ENCODE results near the gene DUSP28. TPM values are rescaled to one million over a fixed set of nuclear protein-coding genes. Genes with fewer than 3 reads are reported as not detected.
"Not testable (repeated sequence)": the region's sequence is repeated elsewhere in the genome, so short reads cannot be mapped to it uniquely, and the experiment has no call there.

The DUSP28 gene
- total RNA-seq, 1 donor from 2014 or later = 8.6 TPM

GRCh38 chr2:240531038-240531437, 29.1 kb upstream of the DUSP28 start:
- no peak overlapping the region for H3K4me3 Mint-ChIP-seq
- no peak for DNase-seq (ENCODE audit: low spot score)
- H3K9me3 Mint-ChIP-seq = peaks cover 59% of the 10 kb centered on the region
- H3K4me1 Mint-ChIP-seq (ENCODE audit: low read depth) = no peaks in the 10 kb centered on the region
- H3K27ac Mint-ChIP-seq = no peak overlapping the region
- intact Hi-C loops (cut with micrococcal nuclease) = no loop called here
- peaks cover 49% of the 10 kb centered on the region for H3K36me3 Mint-ChIP-seq (ENCODE audit: low read depth)
- no peaks in the 10 kb centered on the region for H3K27me3 Mint-ChIP-seq (ENCODE audit: insufficient read depth)

DNA sequence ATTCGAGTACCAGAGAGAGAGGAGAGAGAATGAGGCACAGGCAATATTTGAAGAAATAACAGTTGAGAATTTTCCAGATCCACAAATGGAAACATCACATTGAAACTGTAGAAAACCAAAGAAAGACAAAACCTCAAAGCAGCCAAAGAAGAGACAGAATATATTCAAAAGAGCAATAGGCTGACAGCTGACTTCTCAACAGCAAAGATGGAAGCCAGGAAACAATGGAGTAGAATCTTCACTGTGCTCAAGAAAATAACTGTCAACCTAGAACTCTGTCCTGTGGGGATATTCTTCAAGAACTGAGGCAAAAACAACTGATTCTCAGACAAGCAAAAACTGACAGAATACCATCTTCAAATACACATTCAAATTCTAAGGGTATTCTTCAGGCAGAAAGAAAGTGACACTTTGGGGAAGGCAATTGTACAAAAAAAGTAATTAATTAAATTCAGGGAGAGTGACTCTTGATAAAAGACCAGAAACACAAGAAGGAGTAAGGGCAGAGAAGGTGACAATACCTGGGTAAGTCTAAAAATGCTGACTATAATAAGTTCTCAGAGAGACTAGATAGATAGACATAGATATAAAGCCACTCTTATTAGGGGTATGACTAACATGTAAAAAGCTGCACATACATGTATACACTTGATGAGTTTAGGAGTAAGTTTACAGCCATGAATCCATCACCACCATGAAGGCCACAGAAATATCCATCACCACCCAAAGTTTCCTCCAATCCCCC, 28.0 kb upstream of the DUSP28 start:
- Mint-ChIP-seq H3K4me3 (no peak overlapping the region), H3K27me3 (ENCODE audit: insufficient read depth) (no peaks in the 10 kb centered on the region), H3K27ac (no peak overlapping the region), H3K36me3 (ENCODE audit: low read depth) (peaks cover 45% of the 10 kb centered on the region), H3K9me3 (peaks cover 50% of the 10 kb centered on the region), H3K4me1 (ENCODE audit: low read depth) (no peaks in the 10 kb centered on the region)
- DNase-seq (ENCODE audit: low spot score) = no peak
- intact Hi-C loops (cut with micrococcal nuclease) = no loop called here

DNA sequence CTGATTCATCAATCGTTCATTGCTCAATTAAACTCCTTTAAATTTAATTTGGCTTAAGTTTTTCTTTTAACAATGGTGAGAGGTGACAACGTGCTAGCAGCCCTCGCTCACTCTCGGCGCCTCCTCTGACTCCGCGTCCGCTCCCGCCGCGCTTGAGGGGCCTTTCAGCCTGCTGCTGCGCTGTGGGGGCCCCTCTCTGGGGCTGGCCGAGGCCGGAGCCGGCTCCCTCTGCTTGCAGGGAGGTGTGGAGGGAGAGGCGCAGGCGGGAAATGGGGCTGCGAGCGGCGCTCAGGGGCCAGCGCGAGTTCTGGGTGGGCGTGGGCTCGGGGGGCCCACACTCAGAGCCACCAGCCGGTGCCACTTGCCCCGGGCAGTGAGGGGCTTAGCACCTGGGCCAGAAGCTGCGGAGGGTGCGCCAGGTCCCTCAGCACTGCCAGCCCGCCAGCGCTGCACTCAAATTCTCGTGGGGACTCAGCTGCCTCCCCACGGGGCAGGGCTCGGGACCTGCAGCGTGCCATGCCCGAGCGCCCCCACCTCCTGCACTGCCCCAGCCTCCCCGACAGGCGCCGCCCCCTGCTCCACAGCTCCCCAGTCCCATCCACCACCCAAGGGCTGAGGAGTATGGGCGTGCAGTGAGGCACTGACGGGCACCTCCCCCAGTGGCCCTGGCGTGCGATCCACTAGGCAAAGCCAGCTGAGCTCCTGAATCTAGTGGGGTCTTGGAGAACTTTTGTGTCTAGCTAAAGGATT, 22.0 kb upstream of the DUSP28 start:
- Mint-ChIP-seq H3K4me1 (ENCODE audit: low read depth) (no peaks in the 10 kb centered on the region), H3K27me3 (ENCODE audit: insufficient read depth) (no peaks in the 10 kb centered on the region), H3K4me3 (no peak overlapping the region), H3K36me3 (ENCODE audit: low read depth) (peaks cover 37% of the 10 kb centered on the region), H3K27ac (no peak overlapping the region), H3K9me3 (peaks cover 12% of the 10 kb centered on the region)
- DNase-seq (ENCODE audit: low spot score) = no peak
- intact Hi-C loops (cut with micrococcal nuclease) = no loop called here

- not testable (repeated sequence) for H3K4me1 Mint-ChIP-seq (ENCODE audit: low read depth); H3K4me3 Mint-ChIP-seq
Measured at GRCh38 chr2:240539101-240539500, 21.1 kb upstream of the DUSP28 start.

GRCh38 chr2:240539906-240540305, 20.3 kb upstream of the DUSP28 start:
- Mint-ChIP-seq H3K4me1 (ENCODE audit: low read depth) (no peaks in the 10 kb centered on the region), H3K9me3 (peaks cover 5% of the 10 kb centered on the region), H3K36me3 (ENCODE audit: low read depth) (peaks cover 38% of the 10 kb centered on the region), H3K4me3 (no peak overlapping the region), H3K27ac (no peak overlapping the region), H3K27me3 (ENCODE audit: insufficient read depth) (no peaks in the 10 kb centered on the region)
- intact Hi-C loops (cut with micrococcal nuclease) = no loop called here
- no peak for DNase-seq (ENCODE audit: low spot score)

More at GRCh38 chr2:240539101-240539500, 21.1 kb upstream of the DUSP28 start:
- H3K27ac Mint-ChIP-seq; DNase-seq (ENCODE audit: low spot score); intact Hi-C loops (cut with micrococcal nuclease); H3K27me3 Mint-ChIP-seq (ENCODE audit: insufficient read depth); H3K9me3 Mint-ChIP-seq: not testable (repeated sequence)
- H3K36me3 Mint-ChIP-seq (ENCODE audit: low read depth) = peaks cover 35% of the 10 kb centered on the region

DNA sequence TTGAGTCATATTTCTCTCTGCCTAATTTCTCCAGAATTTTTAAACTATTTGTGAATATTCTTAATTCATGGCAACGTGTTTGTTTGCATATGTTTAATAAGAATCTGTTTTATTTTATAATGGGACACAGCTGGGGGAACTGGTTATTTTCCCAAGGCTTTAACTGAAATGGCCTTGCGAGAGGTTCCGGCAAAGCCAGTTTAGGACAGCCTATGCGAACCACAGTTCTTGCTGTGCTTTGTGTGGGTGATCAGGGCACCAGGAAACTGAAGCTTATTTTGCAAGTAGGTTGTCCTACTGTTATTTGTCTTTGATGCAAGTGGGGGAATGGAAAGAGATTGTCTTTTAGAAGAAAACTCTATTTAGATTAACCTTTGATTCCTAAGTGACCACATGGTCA, 8.9 kb upstream of the DUSP28 start:
- intact Hi-C loops (cut with micrococcal nuclease) = no loop called here
- H3K9me3 Mint-ChIP-seq = peaks cover 14% of the 10 kb centered on the region
- H3K27ac Mint-ChIP-seq = no peak overlapping the region
- peaks cover 29% of the 10 kb centered on the region for H3K36me3 Mint-ChIP-seq (ENCODE audit: low read depth)
- H3K4me3 Mint-ChIP-seq = no peak overlapping the region
- H3K27me3 Mint-ChIP-seq (ENCODE audit: insufficient read depth) = no peaks in the 10 kb centered on the region
- DNase-seq (ENCODE audit: low spot score) = no peak
- H3K4me1 Mint-ChIP-seq (ENCODE audit: low read depth) = peaks cover 1% of the 10 kb centered on the region

DNA sequence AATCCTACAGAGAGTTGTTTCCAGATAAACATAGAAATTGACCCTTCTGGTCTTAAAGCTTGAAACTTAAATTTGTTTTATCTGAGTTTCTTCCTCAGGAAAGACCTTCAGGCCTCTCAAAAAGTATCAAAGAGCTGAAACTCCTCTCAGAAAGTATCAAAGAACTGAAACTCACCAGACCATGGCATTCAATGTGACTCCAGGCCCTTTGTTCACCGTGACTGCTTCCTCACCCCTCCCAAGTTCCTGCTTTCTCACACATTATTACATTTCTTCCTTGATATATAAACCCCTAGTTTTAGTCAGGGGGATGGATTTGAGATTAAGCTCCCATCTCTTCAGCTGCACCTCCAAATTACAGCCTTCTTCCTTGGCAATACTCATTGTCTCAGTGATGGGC, 8.3 kb upstream of the DUSP28 start:
- Mint-ChIP-seq H3K4me1 (ENCODE audit: low read depth) (peaks cover 7% of the 10 kb centered on the region), H3K36me3 (ENCODE audit: low read depth) (peaks cover 29% of the 10 kb centered on the region), H3K4me3 (no peak overlapping the region), H3K27ac (no peak overlapping the region), H3K27me3 (ENCODE audit: insufficient read depth) (no peaks in the 10 kb centered on the region), H3K9me3 (peaks cover 14% of the 10 kb centered on the region)
- no peak for DNase-seq (ENCODE audit: low spot score)
- intact Hi-C loops (cut with micrococcal nuclease) = no loop called here

DNA sequence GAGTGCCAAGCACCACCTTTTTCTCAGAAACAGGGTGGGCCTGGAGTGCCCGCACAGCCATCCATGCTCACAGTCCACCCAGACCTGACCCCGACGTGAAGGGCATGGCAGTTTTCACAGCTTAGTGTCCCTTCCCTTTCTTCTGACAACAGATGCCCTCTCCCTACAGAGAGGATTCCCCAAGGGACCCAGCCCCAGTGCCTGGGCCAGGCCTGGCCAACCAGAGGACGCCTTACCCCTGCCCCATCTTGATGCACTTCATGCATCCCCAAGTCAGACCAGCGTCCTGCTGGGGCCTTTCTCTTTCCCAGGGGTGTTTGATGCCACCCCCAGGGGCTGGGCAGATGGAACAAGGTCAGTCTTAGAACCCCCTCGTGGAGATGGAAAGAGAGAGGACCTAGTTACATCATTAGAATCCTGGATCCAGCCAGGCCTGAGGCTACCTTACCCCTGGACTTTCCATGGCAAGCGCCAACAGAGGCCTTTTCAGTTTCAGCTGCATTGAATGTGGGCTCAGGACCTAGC, 6.1 kb upstream of the DUSP28 start:
- Mint-ChIP-seq H3K36me3 (ENCODE audit: low read depth) (peaks cover 28% of the 10 kb centered on the region), H3K4me3 (no peak overlapping the region), H3K4me1 (ENCODE audit: low read depth) (peaks cover 18% of the 10 kb centered on the region), H3K27ac (no peak overlapping the region), H3K27me3 (ENCODE audit: insufficient read depth) (no peaks in the 10 kb centered on the region), H3K9me3 (peaks cover 14% of the 10 kb centered on the region)
- DNase-seq (ENCODE audit: low spot score) = no peak
- intact Hi-C loops (cut with micrococcal nuclease) = no loop called here

DNA sequence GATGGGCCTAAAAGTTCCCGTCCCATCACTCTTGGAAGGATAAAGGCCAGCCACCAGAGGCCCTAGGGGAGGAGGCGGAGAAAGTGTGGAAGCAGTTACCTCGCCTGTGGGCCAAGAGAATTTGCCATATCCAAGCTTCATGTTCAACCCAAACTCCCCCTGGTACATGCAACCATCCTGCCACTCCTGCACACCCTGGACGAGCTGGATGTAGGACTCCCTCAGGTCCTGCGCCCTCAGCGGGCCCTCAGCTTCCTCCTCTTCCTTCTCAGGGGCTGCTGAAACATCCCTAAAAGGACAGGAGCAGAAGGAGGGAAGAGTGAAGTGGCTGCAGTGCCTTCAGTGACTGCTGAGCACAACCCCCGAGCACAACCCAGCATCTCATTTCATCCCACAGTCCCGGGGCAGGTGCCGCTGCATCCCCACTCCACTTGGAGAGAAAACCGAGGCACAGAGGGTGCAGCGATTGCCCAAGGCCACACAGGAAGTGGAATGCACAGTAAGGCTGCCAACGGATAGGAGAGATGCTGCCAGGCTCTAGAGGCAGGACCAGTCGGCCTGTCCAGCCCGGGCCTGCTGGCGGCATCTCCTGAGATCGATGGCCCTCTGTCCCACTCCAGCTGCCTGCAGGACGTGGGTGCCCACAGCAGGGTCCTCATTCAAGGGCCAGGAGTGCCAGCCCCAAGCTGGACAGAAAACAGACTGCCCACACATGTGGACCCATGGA, 5.2 kb upstream of the DUSP28 start:
- Mint-ChIP-seq H3K36me3 (ENCODE audit: low read depth) (peaks cover 32% of the 10 kb centered on the region), H3K4me1 (ENCODE audit: low read depth) (peaks cover 27% of the 10 kb centered on the region), H3K27ac (no peak overlapping the region), H3K27me3 (ENCODE audit: insufficient read depth) (no peaks in the 10 kb centered on the region), H3K9me3 (peaks cover 14% of the 10 kb centered on the region), H3K4me3 (no peak overlapping the region)
- DNase-seq (ENCODE audit: low spot score) = no peak
- intact Hi-C loops (cut with micrococcal nuclease) = no loop called here

DNA sequence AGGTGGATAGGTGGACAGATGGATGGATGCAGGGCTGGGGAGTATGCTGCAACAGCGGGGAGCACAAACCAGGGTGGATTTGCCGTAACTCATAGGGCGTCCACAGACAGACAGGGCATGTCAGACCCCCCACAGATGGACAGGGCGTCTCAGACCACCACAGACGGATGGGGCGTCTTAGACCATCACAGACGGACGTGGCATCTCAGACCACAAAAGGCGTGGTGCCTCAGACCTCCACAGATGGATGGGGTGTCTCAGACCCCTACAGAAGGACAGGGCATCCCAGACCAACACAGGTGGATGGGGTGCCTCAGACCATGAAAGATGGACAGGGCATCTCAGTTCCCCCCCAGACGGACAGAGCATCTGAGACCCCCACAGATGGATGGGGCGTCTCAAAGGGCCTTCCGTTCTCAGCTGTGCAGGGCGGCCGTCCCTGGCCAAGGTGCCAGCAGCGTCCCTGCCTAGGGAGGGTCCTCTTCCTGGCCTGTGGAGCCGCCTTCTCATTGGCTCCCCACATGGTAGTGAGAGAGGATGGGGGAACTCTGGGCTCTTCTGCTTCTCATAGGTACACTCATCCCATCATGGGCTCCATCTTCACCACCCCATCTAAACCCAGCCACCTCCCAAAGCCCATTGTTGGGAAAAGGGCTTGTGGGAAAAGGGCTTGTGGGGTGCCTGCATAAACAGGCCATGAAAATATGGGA, 4.5 kb upstream of the DUSP28 start:
- H3K4me3 Mint-ChIP-seq = no peak overlapping the region
- H3K9me3 Mint-ChIP-seq = peaks cover 13% of the 10 kb centered on the region
- DNase-seq (ENCODE audit: low spot score) = no peak
- no peaks in the 10 kb centered on the region for H3K27me3 Mint-ChIP-seq (ENCODE audit: insufficient read depth)
- H3K4me1 Mint-ChIP-seq (ENCODE audit: low read depth) = peaks cover 29% of the 10 kb centered on the region
- no peak overlapping the region for H3K27ac Mint-ChIP-seq
- H3K36me3 Mint-ChIP-seq (ENCODE audit: low read depth) = peaks cover 28% of the 10 kb centered on the region
- intact Hi-C loops (cut with micrococcal nuclease) = no loop called here

GRCh38 chr2:240556553-240557100, 3.5 kb upstream of the DUSP28 start:
- peaks cover 5% of the 10 kb centered on the region for H3K9me3 Mint-ChIP-seq
- DNase-seq (ENCODE audit: low spot score) = peak; percentile 60
- no peak overlapping the region for H3K27ac Mint-ChIP-seq
- peaks cover 34% of the 10 kb centered on the region for H3K4me1 Mint-ChIP-seq (ENCODE audit: low read depth)
- intact Hi-C loops (cut with micrococcal nuclease) = no loop called here
- H3K4me3 Mint-ChIP-seq = peak overlapping the region; percentile 8
- H3K27me3 Mint-ChIP-seq (ENCODE audit: insufficient read depth) = no peaks in the 10 kb centered on the region
- peaks cover 21% of the 10 kb centered on the region for H3K36me3 Mint-ChIP-seq (ENCODE audit: low read depth)

DNA sequence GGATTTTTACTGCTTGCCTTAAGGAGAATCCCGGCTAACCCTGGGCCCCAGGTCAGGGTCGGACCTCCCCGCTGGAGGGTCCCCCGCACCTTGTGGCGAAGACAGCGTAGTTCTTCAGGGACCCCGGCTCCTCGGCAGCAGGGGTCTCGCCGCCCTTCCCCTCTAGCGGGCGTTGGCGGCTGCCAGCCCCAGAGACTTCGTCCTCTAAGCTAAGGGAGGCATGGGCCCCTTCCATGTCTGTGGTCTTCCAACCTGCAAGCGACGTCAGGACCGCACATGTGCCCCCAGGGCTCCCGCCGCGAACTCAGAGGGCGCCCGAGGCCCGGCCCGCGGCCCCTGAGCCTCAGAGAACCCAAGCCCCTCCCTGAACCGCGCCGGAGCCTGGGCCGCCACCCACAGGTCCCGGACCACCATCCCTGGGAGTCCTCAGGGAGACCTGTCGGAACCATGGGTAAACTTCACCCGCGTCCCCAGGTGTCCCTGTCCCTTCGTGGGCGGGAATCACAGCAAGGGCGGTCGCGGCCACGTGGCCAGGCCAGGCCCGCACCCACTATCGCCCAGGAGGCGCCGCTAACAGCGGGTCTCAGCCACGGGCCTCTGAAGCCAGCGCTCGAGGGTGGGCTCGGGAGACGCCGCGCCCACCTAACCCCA, 2.9 kb upstream of the DUSP28 start:
- H3K4me1 Mint-ChIP-seq (ENCODE audit: low read depth) = peaks cover 40% of the 10 kb centered on the region
- H3K9me3 Mint-ChIP-seq = no peaks in the 10 kb centered on the region
- H3K4me3 Mint-ChIP-seq = peak overlapping the region; percentile 8
- H3K27ac Mint-ChIP-seq = no peak overlapping the region
- H3K36me3 Mint-ChIP-seq (ENCODE audit: low read depth) = peaks cover 18% of the 10 kb centered on the region
- DNase-seq (ENCODE audit: low spot score) = no peak
- intact Hi-C loops (cut with micrococcal nuclease) = no loop called here
- no peaks in the 10 kb centered on the region for H3K27me3 Mint-ChIP-seq (ENCODE audit: insufficient read depth)

All from activated T-helper 1 cell treated with anti-CD3 and anti-CD28 coated beads, Interleukin-12 subunit alpha, Interleukin-12 subunit beta, Interleukin-2, Interleukin-4 antibody, amounts not matched to agents 30 ng/mL and 10 ng/mL and 1 ng/mL, durations not matched to agents 14 hours and 24 hours and 36 hours (primary cell).